Stimulated activated CD4-positive, alpha-beta T cell treated with anti-CD3 and anti-CD28 coated beads, Interleukin-2, amount 100 ng/mL, for 4 hours (primary cell): Measurements from ENCODE around the gene CHIC1.
"Not testable (repeated sequence)": the region's sequence is repeated elsewhere in the genome, so short reads cannot be mapped to it uniquely, and the experiment has no call there.

Experiments
- DNase-seq: peaks from one replicate; pipeline ENCODE4 v3.0.0-alpha.2; 2020; ENCODE audit warnings: low read depth

Gene CHIC1

GRCh38 chrX:73562984-73563737 lies at the start of gene CHIC1:
CHIC1 (plus strand) TSS chrX:73563197; CDS start chrX:73563285, 88 bp downstream.
- peak; percentile 46 for DNase-seq

DNA sequence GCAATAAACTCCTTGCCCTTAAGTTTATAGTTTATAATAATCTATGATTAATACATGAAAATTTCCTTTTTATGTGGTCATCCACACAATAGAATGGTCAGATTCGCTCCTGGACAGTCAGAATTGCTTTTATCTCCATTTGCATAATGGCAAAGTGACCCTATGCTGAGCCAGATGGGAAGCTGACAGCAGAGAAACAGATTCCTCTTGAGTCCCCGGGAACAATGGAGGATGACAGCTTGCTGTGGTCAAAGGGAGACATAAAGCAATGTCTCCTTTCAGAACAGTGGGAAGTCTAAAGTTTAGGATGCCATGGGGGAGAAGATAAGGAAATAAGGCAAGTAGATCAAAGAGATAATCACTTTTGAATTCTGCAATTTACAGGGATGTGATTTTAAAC lies 40.2 kb upstream of the CHIC1 start:
- not testable (repeated sequence) for DNase-seq

DNA sequence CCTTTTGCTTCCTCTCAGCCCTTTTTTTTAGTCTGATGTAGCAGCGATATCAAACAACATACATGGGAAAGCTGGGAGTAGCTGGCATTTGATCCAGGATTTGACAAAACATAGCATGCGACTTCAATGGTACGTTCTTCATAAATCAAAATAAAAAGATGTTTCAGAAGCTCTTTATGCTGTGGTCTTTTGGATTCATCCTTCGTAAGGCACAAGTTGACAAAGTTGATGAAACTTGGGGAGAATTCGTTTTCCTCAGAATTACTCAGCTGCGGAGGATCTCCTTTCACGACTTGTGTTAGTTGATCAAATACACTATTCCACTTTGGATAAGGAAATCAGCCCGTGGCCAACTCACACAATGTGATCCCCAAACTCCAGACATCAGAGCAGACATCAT lies 38.1 kb upstream of the CHIC1 start:
- no peak for DNase-seq

DNA sequence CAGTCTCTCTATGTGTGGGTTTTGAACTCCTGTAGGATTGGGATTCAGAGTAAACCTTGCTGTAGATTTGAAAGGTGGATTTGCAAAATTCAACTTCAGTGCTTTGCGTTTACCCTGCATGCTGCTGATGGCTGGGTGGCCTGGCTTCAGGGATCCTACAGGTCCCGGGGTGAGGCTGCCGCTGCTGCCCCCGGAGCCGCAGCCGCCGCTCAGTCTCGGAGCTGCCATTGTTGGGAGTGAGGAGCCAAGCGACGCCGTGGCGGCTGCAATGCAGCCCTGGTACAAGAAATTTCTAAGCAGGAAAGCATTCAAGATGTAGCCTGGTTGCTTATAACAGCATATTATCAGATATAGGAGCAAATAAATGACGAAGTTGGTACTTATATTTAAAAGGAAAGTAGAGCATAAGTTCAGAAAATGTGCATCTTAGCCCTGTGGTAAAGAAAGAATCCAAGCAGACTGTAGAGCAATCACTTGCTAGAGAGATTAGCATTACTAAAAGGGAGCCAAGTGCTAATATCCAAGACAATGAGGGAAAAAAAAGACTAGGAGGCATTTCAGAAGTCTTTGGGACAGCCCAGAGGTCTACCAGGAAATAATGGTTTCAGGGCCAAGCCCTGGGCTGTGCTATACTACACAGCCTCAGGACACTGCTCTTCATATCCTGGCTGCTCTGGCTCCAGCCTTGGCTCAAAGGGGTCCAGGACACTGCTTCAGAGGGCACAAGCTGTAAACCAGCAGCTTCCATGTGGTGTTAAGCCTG lies 36.9 kb upstream of the CHIC1 start:
- DNase-seq, result no peak

GRCh38 chrX:73531655-73532054 lies 31.3 kb upstream of the CHIC1 start:
- not testable (repeated sequence) for DNase-seq

- no peak for DNase-seq
Measured at GRCh38 chrX:73556159-73556558, 6.8 kb upstream of the CHIC1 start.

- no peak for DNase-seq
Measured at GRCh38 chrX:73561801-73562200, 1.2 kb upstream of the CHIC1 start.

- no peak for DNase-seq
Measured at GRCh38 chrX:73562458-73562857, 539 bp upstream of the CHIC1 start.

- no peak for DNase-seq
Measured at GRCh38 chrX:73563738-73564068, 706 bp downstream of the CHIC1 start.

GRCh38 chrX:73577361-73577760 lies 14.4 kb downstream of the CHIC1 start:
- DNase-seq, result no peak

GRCh38 chrX:73581002-73581628 lies 18.1 kb downstream of the CHIC1 start:
- no peak for DNase-seq

GRCh38 chrX:73597758-73598157 lies 34.8 kb downstream of the CHIC1 start:
- not testable (repeated sequence) for DNase-seq

DNA sequence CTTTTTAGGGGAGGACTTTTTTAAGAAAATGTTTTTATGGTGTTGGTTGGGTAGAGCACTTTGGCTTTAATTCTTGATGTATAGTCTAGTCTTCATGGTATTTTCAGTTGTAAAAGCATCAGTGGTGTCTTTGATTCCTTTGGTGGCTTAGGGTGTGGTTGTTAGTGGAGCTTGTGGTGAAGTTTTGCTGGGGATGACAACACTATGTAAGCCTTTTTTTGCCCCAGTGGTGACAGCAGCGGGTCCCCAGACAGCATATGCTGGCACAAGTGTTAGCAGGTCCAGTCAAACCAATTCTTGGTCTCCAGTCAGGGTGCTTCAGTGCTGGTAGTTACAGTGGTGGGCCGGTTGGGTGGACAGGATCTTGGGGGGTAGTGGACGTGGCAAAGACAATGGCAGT lies 52.0 kb downstream of the CHIC1 start:
- no peak for DNase-seq

GRCh38 chrX:73641669-73642068 lies 78.7 kb downstream of the CHIC1 start:
- not testable (repeated sequence) for DNase-seq

DNA sequence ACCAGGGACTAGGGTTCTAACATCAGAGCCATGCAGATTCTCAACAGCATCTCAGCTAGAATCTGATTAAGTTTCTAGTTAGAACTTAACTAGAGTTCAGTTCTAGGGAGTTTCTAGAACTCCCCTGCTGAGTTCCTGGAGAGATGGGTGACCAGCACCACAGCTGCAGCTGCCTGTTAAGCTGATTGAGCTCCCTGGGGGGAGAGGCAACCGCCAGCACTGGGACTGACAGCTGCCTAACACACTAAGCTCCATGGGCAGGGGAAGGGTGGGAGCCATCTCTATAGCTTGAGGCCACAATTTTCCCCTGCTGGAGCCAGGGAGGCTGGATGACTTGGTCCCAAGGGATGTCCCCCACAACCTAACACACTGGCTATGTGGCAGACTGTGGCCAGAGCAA lies 84.2 kb downstream of the CHIC1 start:
- DNase-seq, result no peak

- no peak for DNase-seq
Measured at GRCh38 chrX:73647632-73648322, 84.8 kb downstream of the CHIC1 start.

GRCh38 chrX:73661322-73661721 lies 98.3 kb downstream of the CHIC1 start:
- not testable (repeated sequence) for DNase-seq

DNA sequence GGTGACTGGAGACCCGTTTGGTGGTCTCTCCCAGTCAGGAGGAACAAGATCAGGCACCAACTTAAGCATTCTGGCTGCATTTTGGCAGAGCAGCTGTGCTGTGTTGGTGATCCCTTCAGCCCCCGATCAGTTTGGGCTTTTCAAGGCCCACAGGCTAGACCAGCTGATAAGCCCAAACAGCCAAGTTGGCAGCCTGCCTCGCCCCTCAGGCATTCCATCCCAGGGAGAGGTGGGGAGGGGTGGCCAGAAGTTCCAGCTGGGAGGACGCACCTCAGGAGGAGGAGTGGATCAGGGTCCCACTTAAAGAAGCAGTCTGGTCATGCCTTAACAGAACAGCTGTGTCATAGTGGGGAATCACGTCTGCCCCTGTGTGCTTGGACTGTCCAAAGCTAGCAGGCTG lies 105.8 kb downstream of the CHIC1 start:
- no peak for DNase-seq

GRCh38 chrX:73681408-73681807 lies 118.4 kb downstream of the CHIC1 start:
- no peak for DNase-seq

- DNase-seq, result no peak
Measured at GRCh38 chrX:73683236-73683859, 120.4 kb downstream of the CHIC1 start.

GRCh38 chrX:73707014-73707413 lies 144.0 kb downstream of the CHIC1 start:
- DNase-seq, result not testable (repeated sequence)

DNA sequence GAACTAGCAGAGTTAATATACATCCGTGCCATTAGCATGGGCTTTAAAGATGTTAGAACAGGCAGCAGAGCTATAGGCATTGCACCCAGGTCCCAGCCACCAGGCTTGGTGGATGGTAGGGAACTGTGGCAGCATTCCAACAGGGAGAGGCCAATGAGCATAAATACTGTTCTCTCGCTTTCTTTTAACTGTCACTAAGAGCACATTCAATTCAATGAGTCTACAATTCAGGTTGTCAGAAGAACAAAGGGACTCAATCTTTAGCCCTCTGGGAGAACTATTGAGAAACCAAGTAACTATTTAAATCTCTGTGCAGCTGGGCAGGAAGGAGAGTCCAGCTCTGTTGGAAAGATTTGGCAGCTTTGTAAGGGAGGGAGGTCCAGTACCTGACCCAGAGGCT lies 165.6 kb downstream of the CHIC1 start:
- DNase-seq, result no peak
